Measurements from ENCODE around the gene ZC3H12D. TPM values are rescaled to one million over a fixed set of nuclear protein-coding genes. Genes with fewer than 3 reads are reported as not detected.

Gene ZC3H12D
- total and polyA plus RNA-seq, 7 donors = 0.17 to 0.41 (median 0.26) TPM

DNA sequence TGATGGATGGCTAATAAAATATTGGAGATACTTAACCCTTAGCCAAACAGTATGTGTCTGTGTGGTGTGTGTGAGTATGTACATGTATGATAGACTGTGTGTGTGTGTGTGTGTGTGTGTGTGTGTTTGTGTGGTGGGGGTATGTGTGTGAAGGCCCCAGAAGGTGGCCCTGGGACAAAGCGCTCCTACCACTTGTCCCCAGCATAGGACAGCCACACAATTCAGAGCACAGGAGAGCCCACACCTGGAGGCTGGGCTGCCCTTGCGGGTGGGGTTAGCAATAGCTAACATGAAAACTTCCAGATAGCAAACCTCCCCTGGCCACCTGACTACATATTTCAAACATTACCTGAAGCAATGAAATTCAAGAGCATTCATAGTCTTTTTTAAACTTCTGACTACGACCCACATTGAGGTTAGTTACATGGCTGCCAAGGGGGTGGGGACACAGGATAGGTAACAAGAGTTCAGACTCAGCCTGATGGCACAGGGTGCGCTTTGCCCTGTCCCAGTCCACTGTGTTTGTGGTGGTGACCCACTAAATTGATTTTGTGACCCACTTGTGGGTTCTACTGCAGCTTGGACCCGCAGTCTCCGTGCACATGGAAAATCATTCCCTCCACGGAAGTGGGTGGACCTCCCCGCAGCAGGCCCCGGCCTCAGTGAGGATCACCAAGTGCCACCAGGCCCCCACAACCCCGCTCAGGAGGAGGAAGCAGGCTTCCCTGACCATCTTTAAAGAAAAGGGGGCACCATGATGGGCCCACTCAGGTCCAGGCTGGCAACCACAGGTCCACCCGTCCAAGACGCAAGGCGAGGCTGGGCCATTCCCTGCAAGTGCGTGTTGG lies 34.8 kb downstream of the ZC3H12D start:
- Histone ChIP-seq H3K4me3 (peak overlapping the region; percentile 69), H3K27ac (no peak overlapping the region), H3K4me1 (peaks cover 19% of the 10 kb centered on the region), H3K27me3 (ENCODE audit: insufficient read depth in 3 of 3, low read length in 2 of 3) (peaks cover 0 to 10% (median 3%) of the 10 kb centered on the region in 3 donors), H3K9me3 (no peaks in the 10 kb centered on the region), H3K36me3 (ENCODE audit: insufficient read depth in 1 of 2, low read depth in 1 of 2) (no peaks in the 10 kb centered on the region)
- 77 to 92% (median 80%) methylated on average over 14 of the region's 14 CpGs for WGBS, 3 donors
- DNase-seq = peak in 1 of 2 donors; percentile 47
- TF ChIP-seq, protein P1, sequence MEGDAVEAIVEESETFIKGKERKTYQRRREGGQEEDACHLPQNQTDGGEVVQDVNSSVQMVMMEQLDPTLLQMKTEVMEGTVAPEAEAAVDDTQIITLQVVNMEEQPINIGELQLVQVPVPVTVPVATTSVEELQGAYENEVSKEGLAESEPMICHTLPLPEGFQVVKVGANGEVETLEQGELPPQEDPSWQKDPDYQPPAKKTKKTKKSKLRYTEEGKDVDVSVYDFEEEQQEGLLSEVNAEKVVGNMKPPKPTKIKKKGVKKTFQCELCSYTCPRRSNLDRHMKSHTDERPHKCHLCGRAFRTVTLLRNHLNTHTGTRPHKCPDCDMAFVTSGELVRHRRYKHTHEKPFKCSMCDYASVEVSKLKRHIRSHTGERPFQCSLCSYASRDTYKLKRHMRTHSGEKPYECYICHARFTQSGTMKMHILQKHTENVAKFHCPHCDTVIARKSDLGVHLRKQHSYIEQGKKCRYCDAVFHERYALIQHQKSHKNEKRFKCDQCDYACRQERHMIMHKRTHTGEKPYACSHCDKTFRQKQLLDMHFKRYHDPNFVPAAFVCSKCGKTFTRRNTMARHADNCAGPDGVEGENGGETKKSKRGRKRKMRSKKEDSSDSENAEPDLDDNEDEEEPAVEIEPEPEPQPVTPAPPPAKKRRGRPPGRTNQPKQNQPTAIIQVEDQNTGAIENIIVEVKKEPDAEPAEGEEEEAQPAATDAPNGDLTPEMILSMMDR (IDR thresholded peaks at IDR 0.05) = no peak
- ATAC-seq = no peak
- intact Hi-C loops (cut with DNase I) = no loop called here

DNA sequence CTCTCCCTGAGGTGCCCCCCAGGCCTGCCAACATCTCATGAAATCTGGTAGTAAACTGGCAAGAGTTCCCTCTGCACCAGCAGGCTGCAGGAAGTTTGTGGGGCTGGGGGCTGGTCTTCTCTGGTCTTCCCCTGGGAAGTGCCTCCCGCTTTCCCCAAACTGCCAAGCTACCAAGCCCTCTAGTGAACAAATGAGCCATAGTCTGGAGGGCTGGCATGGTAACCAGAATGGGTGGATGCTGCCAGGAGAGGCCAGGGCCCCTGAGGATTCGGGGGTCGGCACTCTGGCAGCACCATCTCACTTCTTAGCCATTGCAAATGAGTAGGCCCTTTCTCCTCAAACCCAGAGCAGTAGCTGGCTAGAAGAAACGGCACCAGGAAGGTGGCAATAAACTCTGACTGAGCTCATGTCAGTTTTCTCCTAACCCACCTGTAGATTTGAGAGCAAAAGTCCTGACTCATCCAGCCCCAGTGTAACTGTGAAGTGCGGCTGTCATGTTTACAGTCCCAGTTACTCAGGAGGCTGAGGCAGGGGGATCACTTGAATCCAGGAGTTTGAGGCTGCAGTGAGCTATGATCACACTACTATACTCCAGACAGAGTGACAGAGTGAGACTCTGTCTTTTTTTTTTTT lies 35.9 kb downstream of the ZC3H12D start:
- no peak overlapping the region for H3K4me3 ChIP-seq
- TF ChIP-seq, protein P1 (IDR thresholded peaks at IDR 0.05) = no peak
- H3K9me3 ChIP-seq = no peaks in the 10 kb centered on the region
- H3K27ac ChIP-seq = no peak overlapping the region
- ATAC-seq (no peak), DNase-seq (peak in 1 of 2 donors; percentile 8)
- H3K4me1 ChIP-seq = peaks cover 8% of the 10 kb centered on the region
- H3K27me3 ChIP-seq (ENCODE audit: insufficient read depth in 3 of 3, low read length in 2 of 3) = peaks cover 0 to 10% (median 3%) of the 10 kb centered on the region in 3 donors
- WGBS, 3 donors = 78 to 87% (median 83%) methylated on average over 5 of the region's 5 CpGs
- H3K36me3 ChIP-seq (ENCODE audit: insufficient read depth in 1 of 2, low read depth in 1 of 2) = no peaks in the 10 kb centered on the region
- intact Hi-C loops (cut with DNase I) = no loop called here

DNA sequence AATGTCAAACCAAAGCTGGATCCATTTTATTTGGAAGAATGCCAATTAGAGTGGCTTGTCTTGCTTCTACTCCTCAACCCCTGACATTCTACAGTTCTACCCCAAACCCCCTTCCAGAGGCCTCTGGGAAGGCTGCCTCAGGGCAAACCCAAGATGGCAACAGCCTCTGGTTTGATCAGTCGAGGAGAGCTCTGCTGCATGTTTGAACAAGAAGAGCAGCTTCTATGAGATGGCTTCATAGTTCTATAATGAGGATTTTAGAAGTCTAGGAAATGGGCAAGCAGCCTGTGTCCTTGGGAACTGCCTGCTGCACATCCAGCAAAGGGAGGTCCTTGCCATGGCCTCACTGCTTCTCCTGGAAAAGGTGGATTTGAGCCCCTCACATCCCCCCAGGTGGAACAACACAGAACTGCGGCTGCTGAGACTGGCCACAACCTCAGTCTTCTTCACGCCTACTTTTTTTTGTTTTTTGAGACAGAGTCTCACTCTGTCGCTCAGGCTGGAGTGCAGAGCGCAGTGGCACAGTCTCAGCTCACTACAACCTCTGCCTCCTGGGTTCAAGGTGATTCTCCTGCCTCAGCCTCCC lies 37.9 kb downstream of the ZC3H12D start:
- H3K4me3 ChIP-seq = no peak overlapping the region
- DNase-seq (peak in 1 of 2 donors; percentile 23), ATAC-seq (no peak)
- TF ChIP-seq, protein P1 (IDR thresholded peaks at IDR 0.05) = no peak
- 94 to 97% (median 95%) methylated on average over 5 of the region's 5 CpGs for WGBS, 3 donors
- no peaks in the 10 kb centered on the region for H3K36me3 ChIP-seq (ENCODE audit: insufficient read depth in 1 of 2, low read depth in 1 of 2)
- intact Hi-C loops (cut with DNase I) = no loop called here
- no peaks in the 10 kb centered on the region for H3K9me3 ChIP-seq
- no peak overlapping the region for H3K27ac ChIP-seq
- H3K27me3 ChIP-seq (ENCODE audit: insufficient read depth in 3 of 3, low read length in 2 of 3) = peaks cover 0 to 10% (median 3%) of the 10 kb centered on the region in 3 donors
- no peaks in the 10 kb centered on the region for H3K4me1 ChIP-seq

GRCh38 chr6:149445573-149445972 lies 39.2 kb downstream of the ZC3H12D start:
- peak in 1 of 2 donors; percentile 45 for DNase-seq
- peaks cover 0 to 7% (median 3%) of the 10 kb centered on the region in 3 donors for H3K27me3 ChIP-seq (ENCODE audit: insufficient read depth in 3 of 3, low read length in 2 of 3)

More at GRCh38 chr6:149445573-149445972, 39.2 kb downstream of the ZC3H12D start:
- H3K27ac ChIP-seq = no peak overlapping the region
- TF ChIP-seq, protein P1 (IDR thresholded peaks at IDR 0.05) = no peak
- intact Hi-C loops (cut with DNase I) = no loop called here
- H3K4me1 ChIP-seq = no peaks in the 10 kb centered on the region
- H3K4me3 ChIP-seq = no peak overlapping the region
- H3K36me3 ChIP-seq (ENCODE audit: insufficient read depth in 1 of 2, low read depth in 1 of 2) = no peaks in the 10 kb centered on the region
- H3K9me3 ChIP-seq = no peaks in the 10 kb centered on the region
- ATAC-seq = peak in 3 of 4 donors; percentile 27 to 65 (median 60)
- 45 to 58% (median 46%) methylated on average over 7 of the region's 7 CpGs for WGBS, 3 donors

Data from psoas muscle (tissue), 8 donors.